HFFc6 (cell line): ENCODE results near the gene DAZAP1. TPM values are rescaled to one million over a fixed set of nuclear protein-coding genes. Genes with fewer than 3 reads are reported as not detected.
"Not testable (repeated sequence)": the region's sequence is repeated elsewhere in the genome, so short reads cannot be mapped to it uniquely, and the experiment has no call there.

Experiments
- DNase-seq: peaks from one replicate; pipeline ENCODE4 v3.0.0-alpha.2; 2018
- H3K27ac Mint-ChIP-seq: 2 replicates; pipeline ENCODE4 v1.8.0; 2020; ENCODE audit warnings: mild to moderate bottlenecking, mixed read lengths
- H3K27me3 Mint-ChIP-seq: 2 replicates; pipeline ENCODE4 v1.8.0; 2021; ENCODE audit warnings: mild to moderate bottlenecking, moderate library complexity, mixed read lengths; ENCODE audit not compliant: insufficient read depth
- H3K36me3 Mint-ChIP-seq: 2 replicates; pipeline ENCODE4 v1.8.0; 2021; ENCODE audit warnings: low read depth, mixed read lengths
- H3K4me1 Mint-ChIP-seq: 2 replicates; pipeline ENCODE4 v1.8.0; 2020; ENCODE audit warnings: low read depth, mixed read lengths
- H3K4me3 Mint-ChIP-seq: 2 replicates; pipeline ENCODE4 v1.8.0; 2020; ENCODE audit warnings: mild to moderate bottlenecking, moderate library complexity, mixed read lengths
- H3K9me3 Mint-ChIP-seq: 2 replicates; pipeline ENCODE4 v1.8.0; 2020; ENCODE audit warnings: mild to moderate bottlenecking, mixed read lengths
- total RNA-seq, 6 experiments: library from RNA; stranded (reverse); fragmentation: NEBNext Ultra II Directional; extraction: Animal tissue kit (Norgen Biotek cat#: 25700); gene quantifications; 2 replicates in 1 of 6; 3 replicates in 5 of 6; pipeline ENCODE4 v1.2.3, GENCODE V29; 2021
- TF ChIP-seq, protein P1 (sequence below): fragments of 200-600 bp; sonication (generic); IDR thresholded peaks from 2 replicates; pipeline ENCODE4 v1.5.0; 2021; ENCODE audit warnings: antibody characterized with exemption, mild to moderate bottlenecking

The DAZAP1 gene
- total RNA-seq, 6 experiments from 2014 or later = 87.2 to 109 (median 103) TPM

DNA sequence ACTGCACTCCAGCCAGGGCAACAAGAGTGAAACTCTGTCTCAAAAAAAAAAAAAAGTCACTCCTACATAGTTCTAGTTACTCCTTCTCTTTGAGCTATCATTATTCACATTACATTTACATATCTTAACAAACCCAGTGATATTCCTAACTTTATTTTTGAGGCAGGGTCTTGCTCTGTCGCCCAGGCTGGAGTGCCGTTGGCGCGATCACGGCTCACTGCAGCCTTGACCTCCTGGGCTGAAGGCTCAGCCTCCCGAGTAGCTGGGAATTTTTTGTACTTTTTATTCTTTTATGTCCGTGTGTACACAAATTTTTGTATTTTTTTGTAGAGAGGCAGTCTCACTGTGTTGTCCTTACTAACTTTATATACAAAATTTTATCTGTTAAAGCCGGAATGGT, 30.2 kb downstream of the DAZAP1 start:
- Mint-ChIP-seq H3K36me3 (peaks cover 28% of the 10 kb centered on the region), H3K27ac (peak overlapping the region; percentile 99), H3K4me1 (peaks cover 20% of the 10 kb centered on the region), H3K4me3 (peak overlapping the region; percentile 96), H3K9me3 (no peaks in the 10 kb centered on the region), H3K27me3 (peaks cover 18% of the 10 kb centered on the region)
- no peak for DNase-seq
- TF ChIP-seq, protein P1, sequence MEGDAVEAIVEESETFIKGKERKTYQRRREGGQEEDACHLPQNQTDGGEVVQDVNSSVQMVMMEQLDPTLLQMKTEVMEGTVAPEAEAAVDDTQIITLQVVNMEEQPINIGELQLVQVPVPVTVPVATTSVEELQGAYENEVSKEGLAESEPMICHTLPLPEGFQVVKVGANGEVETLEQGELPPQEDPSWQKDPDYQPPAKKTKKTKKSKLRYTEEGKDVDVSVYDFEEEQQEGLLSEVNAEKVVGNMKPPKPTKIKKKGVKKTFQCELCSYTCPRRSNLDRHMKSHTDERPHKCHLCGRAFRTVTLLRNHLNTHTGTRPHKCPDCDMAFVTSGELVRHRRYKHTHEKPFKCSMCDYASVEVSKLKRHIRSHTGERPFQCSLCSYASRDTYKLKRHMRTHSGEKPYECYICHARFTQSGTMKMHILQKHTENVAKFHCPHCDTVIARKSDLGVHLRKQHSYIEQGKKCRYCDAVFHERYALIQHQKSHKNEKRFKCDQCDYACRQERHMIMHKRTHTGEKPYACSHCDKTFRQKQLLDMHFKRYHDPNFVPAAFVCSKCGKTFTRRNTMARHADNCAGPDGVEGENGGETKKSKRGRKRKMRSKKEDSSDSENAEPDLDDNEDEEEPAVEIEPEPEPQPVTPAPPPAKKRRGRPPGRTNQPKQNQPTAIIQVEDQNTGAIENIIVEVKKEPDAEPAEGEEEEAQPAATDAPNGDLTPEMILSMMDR = no peak

DNA sequence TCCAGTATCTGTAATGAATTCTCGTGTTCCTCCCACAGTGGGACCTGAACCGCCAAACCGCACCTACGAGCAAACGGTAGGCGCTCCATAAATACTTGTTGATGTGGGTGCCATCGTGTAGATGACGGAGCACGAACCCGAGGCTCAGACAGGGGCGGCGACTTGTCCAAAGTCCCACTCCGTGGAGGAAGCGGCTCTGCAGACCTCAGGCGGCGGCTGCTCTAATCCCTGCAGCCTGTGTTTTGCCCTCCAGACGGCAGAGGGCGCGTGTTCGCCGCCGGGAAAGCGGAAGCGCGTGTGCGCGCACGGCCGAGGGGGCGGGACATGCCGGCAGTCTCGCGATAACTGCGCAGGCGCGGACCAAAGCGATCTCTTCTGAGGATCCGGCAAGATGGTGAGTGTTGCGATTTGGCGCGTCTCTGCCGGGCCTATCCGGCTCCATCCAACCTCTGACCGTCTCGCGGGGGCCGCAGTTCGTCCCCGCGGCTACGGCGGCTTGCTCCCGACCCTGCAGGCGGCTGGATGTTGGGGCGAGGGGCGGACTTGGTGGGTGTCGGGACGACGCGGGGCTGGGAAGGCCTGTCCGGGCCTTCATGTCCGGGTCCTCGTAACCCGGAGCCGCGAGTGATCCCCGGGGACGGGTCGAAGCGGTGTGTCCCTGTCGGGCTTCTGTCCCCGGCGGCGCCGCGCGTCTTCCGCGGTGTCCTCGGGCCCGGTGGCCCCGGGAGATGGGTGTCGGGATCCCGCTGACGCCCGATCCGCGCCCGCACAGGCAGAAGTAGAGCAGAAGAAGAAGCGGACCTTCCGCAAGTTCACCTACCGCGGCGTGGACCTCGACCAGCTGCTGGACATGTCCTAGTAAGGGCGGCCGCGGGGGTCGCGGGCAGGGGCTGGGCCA, 30.9 kb downstream of the DAZAP1 start, which contains the start of gene RPS15:
TSS of gene RPS15 (plus strand) at position 362 of the 898 bp plus-strand sequence. CDS start at position 392, 30 bp downstream.
- peaks cover 23% of the 10 kb centered on the region for H3K4me1 Mint-ChIP-seq
- peak within 1 kb of the TSS; percentile 96 for H3K4me3 Mint-ChIP-seq
- peak; percentile 92 for DNase-seq
- H3K9me3 Mint-ChIP-seq = no peaks in the 10 kb centered on the region
- H3K36me3 Mint-ChIP-seq = peaks cover 30% of the 10 kb centered on the region
- TF ChIP-seq, protein P1 = peak; percentile 94
- H3K27me3 Mint-ChIP-seq = peaks cover 18% of the 10 kb centered on the region
- H3K27ac Mint-ChIP-seq = peak within 1 kb of the TSS; percentile 99

DNA sequence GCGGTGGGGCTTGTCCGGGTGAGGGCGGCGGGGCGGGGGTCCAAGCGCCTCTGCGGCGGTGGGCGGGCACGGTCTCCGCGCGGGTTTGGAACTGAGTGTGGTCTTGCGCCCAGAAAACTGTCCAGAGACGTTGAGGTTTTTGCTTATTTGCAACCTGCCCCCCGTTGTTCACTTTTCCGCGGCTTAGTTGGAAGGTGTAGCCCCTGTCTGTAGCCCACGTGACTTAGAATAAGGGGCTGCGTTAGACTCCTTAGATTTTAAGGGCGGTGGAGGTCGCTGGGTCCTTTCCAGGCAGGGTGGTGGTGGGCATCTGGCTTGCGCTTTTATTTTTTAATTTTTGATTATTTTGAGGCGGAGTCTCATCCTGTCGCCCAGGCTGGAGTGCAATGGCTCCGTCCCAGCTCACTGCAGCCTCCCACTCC, 31.6 kb downstream of the DAZAP1 start:
- Mint-ChIP-seq H3K36me3 (peaks cover 30% of the 10 kb centered on the region), H3K9me3 (no peaks in the 10 kb centered on the region), H3K27me3 (peaks cover 18% of the 10 kb centered on the region), H3K27ac (peak overlapping the region; percentile 99), H3K4me3 (peak overlapping the region; percentile 96), H3K4me1 (peaks cover 23% of the 10 kb centered on the region)
- TF ChIP-seq, protein P1 = no peak
- DNase-seq = no peak

DNA sequence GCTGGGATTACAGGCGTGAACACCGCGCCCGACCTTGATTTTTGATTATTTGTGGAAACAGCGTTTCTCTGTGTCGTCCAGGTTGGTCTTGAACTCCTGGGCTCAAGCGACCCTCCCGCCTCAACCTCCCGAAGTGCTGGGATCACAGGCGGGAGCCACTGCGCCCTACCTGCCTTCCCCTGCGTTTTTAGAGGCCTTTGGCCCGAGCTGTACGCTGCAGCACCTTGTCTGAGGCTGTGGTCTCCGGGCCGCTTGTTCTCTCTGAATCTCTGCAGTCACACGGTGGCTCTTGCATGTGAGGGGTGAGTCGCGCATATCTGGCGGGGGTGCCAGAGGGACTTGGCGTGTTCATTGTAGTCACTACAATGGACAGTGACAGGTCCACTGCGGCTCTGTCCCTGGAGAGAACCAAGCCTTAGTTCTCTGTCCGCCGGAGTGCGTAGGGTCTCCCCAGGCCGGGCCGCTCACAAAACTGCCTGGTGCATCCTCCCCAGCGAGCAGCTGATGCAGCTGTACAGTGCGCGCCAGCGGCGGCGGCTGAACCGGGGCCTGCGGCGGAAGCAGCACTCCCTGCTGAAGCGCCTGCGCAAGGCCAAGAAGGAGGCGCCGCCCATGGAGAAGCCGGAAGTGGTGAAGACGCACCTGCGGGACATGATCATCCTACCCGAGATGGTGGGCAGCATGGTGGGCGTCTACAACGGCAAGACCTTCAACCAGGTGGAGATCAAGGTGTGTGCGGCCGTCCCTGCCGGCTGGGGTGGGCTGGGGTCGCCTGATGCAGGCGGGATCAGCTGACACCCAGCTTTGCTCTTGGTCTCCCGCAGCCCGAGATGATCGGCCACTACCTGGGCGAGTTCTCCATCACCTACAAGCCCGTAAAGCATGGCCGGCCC, 32.4 kb downstream of the DAZAP1 start:
- H3K36me3 Mint-ChIP-seq = peaks cover 30% of the 10 kb centered on the region
- H3K4me1 Mint-ChIP-seq = peaks cover 23% of the 10 kb centered on the region
- H3K27me3 Mint-ChIP-seq = peaks cover 21% of the 10 kb centered on the region
- peak overlapping the region; percentile 99 for H3K27ac Mint-ChIP-seq
- H3K4me3 Mint-ChIP-seq = peak overlapping the region; percentile 96
- peak; percentile 48 for DNase-seq
- not testable (repeated sequence) for H3K9me3 Mint-ChIP-seq

DNA sequence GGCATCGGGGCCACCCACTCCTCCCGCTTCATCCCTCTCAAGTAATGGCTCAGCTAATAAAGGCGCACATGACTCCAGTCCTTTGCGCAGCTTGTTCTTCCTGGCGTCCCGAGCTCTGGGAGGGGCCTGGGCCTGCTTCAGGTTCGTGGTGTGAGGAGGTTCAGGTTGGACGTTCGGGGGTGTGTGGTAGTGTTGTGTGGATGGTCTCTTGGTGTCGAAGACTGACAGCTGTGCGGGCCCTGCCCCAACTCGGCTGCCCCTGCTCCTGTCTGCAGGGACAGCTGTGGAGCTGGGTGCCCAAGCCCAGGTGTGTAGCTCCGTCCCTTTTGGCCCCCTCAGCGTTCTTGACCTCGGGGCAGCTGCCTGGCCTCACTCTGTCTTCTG, 33.0 kb downstream of the DAZAP1 start:
- H3K27ac Mint-ChIP-seq = peak overlapping the region; percentile 40; the same call in 1 of the 2 replicates
- H3K4me1 Mint-ChIP-seq = peaks cover 23% of the 10 kb centered on the region
- no peak for DNase-seq
- peaks cover 21% of the 10 kb centered on the region for H3K27me3 Mint-ChIP-seq
- peak overlapping the region; percentile 96 for H3K4me3 Mint-ChIP-seq
- H3K36me3 Mint-ChIP-seq = peaks cover 30% of the 10 kb centered on the region
- TF ChIP-seq, protein P1 = no peak
- no peaks in the 10 kb centered on the region for H3K9me3 Mint-ChIP-seq
